ENCODE data around the gene NELL2.

Gene NELL2

DNA sequence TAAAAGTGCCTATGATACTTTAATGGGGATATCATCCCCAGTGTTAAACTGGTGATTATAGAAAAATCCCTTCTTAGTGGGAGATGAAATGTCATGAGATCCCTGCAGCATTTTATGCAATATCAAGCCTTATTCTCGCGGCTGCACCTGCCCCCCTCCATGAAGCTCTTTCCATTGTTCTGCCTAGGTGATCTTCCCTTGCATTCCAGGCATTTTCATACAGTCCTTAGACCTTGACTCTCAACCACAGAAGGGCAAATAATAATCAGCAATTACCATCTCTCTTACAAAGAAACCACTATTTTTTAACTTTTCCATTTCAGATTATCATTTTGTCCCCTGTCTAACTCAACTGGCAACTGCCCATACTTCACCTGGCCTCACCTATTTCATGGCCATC, 352.3 kb downstream of the NELL2 start:
- no peak overlapping the region for H3K4me3 ChIP-seq (ENCODE audit: low read depth, low read length)
- TF ChIP-seq, protein P1, sequence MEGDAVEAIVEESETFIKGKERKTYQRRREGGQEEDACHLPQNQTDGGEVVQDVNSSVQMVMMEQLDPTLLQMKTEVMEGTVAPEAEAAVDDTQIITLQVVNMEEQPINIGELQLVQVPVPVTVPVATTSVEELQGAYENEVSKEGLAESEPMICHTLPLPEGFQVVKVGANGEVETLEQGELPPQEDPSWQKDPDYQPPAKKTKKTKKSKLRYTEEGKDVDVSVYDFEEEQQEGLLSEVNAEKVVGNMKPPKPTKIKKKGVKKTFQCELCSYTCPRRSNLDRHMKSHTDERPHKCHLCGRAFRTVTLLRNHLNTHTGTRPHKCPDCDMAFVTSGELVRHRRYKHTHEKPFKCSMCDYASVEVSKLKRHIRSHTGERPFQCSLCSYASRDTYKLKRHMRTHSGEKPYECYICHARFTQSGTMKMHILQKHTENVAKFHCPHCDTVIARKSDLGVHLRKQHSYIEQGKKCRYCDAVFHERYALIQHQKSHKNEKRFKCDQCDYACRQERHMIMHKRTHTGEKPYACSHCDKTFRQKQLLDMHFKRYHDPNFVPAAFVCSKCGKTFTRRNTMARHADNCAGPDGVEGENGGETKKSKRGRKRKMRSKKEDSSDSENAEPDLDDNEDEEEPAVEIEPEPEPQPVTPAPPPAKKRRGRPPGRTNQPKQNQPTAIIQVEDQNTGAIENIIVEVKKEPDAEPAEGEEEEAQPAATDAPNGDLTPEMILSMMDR (IDR thresholded peaks at IDR 0.05; ENCODE audit: low read depth, low read length), result no peak

DNA sequence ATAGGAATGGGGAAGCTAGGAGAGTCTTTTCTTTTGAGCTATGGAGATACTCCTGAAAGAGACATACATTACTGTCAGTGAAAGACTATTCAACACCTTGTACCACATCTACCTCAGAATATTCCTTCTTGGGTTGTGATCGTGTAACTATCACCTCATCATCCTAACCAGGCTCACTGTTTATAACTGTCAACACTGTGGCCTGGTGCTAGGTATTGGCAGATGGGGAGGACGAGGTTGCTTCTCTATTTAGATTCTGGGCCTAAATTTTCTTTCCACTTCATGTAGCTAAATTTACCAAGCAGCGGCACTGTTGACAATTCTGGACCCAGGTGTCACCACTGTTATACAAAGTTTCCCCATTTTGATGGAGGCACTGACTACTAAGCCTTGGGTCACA, 354.4 kb downstream of the NELL2 start:
- TF ChIP-seq, protein P1 (IDR thresholded peaks at IDR 0.05; ENCODE audit: low read depth, low read length), result no peak
- no peak overlapping the region for H3K4me3 ChIP-seq (ENCODE audit: low read depth, low read length)

DNA sequence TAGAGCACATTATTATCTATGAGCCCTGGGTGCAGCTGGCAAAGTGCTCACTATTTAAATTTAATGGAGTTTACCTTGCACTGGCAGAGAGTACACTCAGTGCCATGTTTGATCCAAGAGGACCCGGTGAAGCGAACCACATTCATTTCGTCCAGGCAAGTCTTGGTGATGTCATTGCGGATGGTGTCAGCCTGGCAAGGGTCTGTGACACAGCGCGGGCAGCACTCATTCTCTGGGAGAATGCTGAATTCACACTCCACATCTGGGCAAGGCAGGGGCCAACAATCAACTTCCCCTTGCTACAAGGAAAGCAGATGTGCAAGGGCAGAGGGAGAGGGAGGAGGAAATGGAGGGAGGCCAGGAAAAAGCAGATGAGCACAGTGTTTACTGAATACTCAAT, 356.2 kb downstream of the NELL2 start:
- H3K4me3 ChIP-seq (ENCODE audit: low read depth, low read length), result no peak overlapping the region
- TF ChIP-seq, protein P1 (IDR thresholded peaks at IDR 0.05; ENCODE audit: low read depth, low read length), result no peak

DNA sequence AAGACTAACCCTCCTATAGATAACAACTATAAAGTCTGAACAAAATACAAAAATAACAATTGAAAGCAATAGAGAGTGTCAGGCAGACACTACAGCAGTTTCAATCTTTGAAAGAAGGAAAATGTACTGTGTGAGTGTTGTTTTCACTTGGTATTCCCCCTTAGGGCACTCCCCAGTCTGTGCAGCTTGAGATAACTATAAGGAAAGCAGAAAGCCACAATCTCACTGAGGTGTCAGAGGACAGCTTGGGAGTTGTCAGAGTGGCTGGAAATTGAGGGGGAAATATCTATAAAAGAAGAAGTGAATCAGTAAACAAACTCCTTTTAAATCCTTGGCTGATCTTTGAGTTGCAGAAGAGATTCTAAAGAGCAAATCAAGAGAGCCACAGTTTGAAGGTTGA, 364.8 kb downstream of the NELL2 start:
- TF ChIP-seq, protein P1 (IDR thresholded peaks at IDR 0.05; ENCODE audit: low read depth, low read length), result no peak
- H3K4me3 ChIP-seq (ENCODE audit: low read depth, low read length), result no peak overlapping the region

DNA sequence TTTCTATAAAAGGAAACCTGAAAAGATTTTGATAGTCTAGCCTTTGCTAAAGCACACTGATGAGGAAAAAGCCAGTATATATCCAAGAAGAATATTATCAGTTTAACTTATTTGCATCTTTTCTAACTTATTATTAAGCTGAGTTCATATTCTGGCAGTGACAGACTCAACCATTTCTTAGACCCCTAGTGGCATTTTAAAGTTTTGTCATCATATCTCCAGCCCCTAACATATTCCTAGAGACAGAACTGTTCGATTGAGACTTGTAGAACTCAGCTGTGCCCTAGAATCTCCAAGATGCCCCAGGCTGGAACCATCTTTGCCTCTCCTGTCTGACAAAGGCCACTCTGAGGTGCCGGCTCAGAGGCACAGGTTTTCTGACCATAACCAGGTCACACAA, 365.6 kb downstream of the NELL2 start:
- TF ChIP-seq, protein P1 (IDR thresholded peaks at IDR 0.05; ENCODE audit: low read depth, low read length), result no peak
- H3K4me3 ChIP-seq (ENCODE audit: low read depth, low read length), result no peak overlapping the region

DNA sequence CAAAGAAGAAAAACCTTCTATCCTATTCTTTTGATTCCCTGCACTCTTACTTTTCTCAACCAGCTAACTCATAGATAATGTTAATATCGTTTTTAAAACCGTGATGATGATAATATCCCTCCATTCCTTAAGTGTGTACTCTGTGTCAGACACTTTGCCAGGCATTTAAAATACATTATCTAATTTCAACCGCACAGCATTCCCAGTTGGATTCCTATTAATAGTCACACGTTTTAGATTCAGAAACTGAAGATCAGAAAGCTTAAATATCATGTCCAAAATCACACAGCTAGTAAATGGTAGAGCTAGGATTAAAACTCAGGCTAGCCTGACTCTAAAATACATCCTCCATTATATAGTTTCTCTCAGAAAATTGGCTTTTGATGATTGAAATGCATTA, 366.0 kb downstream of the NELL2 start:
- no peak overlapping the region for H3K4me3 ChIP-seq (ENCODE audit: low read depth, low read length)
- TF ChIP-seq, protein P1 (IDR thresholded peaks at IDR 0.05; ENCODE audit: low read depth, low read length), result no peak

DNA sequence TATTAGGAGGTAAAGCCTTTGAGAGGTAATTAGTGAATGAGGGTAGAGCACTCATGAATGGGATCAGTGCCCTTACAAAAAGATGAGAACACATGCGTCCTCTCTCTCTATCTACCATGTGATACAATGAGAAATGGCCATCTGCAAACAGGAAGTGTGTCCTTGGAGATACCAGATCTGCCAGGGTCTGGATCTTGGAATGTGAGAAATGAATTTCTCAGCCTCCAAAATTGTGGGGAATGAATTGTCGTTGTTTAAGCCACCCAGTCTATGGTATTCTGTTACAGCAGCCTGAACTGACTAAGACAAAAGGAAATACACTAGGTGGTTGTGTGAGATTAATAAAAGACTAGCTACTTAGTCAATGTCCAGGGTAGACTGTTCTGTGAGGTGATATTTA, 366.6 kb downstream of the NELL2 start:
- H3K4me3 ChIP-seq (ENCODE audit: low read depth, low read length), result no peak overlapping the region
- TF ChIP-seq, protein P1 (IDR thresholded peaks at IDR 0.05; ENCODE audit: low read depth, low read length), result no peak
